Measurements from ENCODE around the gene RPS6KC1.
A peak's percentile ranks its signal among the peaks of the same experiment; 100 is the strongest.
"Not testable (repeated sequence)": the region's sequence is repeated elsewhere in the genome, so short reads cannot be mapped to it uniquely, and the experiment has no call there.

Gene RPS6KC1

DNA sequence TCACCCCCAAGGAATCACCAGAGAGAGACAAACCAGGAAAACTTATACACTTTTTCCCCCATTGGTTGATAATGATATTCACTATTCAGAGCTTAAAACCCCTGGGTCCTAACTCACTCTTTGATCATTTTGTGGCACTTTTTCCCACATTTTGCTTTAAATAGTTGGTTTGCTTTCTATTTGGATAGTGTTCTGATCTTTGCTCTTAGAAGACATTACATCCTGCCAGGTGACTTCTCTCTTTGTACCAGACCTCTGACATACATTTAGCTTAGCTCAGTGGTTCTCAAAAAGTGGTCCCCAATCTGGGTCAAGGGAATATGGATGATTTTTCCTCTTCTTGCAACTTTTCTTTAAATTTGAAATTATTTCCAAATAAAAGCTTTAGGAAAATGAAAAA, 228.4 kb downstream of the RPS6KC1 start:
- no peak for DNase-seq (ENCODE audit: low read depth in 2 of 2)

DNA sequence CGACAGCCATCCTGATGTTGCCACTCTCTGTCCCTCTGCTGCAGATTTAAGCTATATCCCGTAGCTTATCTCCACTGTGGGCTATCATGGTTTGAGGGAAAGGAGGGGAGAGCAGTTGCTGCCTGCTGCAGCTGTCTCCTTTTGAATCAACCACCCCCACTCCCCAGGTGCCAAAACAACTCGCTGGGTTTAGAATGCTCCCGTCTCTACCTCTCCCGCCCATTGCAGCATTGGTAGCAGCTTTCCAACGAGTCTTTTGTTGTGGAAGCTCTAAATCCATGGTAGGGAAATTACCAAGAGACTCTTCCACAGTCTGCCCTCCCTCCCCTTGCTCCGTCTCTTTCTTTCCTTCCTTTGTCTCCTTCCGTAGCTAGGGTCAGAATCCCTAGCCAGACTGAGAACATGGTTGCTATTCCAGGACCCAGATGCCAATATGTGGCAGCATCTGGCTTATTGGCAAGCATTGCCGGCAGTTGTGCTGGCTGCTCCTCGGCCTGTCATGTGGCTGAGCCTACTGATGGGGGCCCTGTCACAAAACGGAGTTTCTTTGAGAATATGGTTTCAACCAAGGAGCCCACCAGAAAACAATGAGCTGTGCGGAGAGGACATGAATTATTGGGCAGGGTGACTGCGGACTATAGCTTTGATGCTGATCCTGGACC, 230.7 kb downstream of the RPS6KC1 start:
- DNase-seq (ENCODE audit: low read depth in 2 of 2) = no peak

DNA sequence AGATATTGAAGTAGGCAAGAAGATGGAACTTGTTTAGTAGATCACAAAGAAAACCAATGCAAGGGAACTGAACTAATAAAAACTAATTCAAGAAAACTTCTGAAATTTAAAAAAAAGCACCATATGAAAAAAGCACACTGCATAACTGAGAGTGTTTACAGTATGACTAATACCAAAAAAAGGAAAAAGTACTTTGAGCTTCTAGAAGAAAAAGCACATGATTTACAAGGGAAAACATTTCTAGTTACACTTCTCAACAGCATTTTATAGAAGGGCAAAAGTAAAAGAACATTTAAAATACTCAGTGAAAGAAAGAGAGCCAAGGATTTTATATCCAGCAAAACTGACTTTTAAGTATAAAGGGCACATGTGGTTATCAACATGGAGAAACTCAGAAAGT, 233.6 kb downstream of the RPS6KC1 start:
- no peak for DNase-seq (ENCODE audit: low read depth in 2 of 2)

DNA sequence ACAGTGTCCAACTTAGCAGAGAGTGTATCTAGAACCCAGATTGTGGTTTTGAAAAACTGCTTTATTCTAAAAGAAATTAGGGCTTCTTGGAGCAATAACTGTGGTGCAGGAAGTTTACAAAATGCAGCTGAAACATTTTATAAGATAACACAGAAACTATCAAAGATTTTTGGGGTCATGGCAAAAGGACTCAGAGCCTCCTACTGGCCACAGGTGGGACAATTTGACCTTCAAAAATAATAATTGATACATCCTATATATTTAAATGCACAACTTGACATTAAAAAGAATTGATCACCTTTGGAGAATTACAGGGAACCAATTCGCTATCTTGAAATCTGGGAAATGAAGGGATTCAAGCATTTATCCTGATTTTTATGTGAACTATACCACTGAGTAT, 235.2 kb downstream of the RPS6KC1 start:
- DNase-seq (ENCODE audit: low read depth in 2 of 2) = no peak

DNA sequence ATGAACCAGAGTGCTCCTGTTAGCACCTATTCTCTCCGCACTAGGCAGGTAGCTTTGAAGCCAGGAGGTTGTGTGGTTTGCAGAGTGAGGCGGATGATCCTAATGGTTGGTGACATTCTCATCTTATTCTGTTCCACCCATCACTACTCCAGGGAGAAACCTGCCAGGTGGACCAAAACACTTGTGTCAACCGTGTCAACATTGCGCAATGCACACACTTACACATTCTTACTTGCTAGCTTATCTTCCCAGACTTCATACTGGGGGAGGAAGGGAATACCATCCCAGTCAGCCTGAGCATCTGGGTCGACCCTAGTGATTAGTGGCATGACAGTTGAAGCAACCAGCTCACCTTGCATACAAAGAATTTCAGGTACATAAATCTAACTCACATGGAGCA, 236.9 kb downstream of the RPS6KC1 start:
- DNase-seq (ENCODE audit: low read depth in 2 of 2) = no peak

DNA sequence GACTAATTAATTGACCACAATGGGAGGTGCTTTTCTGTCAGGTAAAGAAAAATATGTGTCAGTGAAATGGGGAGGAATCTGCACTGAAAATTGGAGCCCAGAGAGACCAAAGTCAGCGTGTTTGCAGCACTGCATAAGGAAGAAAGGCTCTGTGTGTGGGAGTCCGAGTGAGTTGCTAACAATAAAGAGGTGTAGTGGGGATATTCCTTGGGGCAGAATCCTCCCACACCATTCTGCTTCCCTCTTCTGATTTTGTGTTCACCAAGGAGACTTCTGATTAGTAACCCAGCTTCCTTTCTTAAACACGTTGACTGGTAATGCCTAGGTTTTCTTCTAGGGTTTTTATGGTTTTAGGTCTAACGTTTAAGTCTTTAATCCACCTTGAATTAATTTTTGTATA, 240.5 kb downstream of the RPS6KC1 start:
- DNase-seq (ENCODE audit: low read depth in 2 of 2) = no peak

DNA sequence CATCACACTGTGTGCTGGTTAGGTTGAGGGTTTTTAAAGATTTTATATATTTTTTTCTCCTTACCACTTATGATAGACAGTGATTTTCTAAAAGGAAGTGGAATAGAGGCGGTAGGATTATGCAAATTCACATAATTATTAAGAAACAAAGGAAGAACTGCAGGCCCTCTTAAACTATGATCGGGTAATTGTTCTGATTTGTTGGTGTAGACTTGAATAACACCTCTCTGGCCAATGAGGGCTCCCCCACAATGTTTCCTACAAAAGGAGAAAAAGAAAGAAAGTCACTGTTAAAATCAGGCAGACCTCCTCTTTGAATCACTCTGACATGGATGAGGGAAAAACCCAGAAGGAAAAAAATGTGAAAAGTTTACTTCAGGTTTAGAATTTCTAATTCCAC, 241.6 kb downstream of the RPS6KC1 start:
- DNase-seq (ENCODE audit: low read depth in 2 of 2) = no peak

DNA sequence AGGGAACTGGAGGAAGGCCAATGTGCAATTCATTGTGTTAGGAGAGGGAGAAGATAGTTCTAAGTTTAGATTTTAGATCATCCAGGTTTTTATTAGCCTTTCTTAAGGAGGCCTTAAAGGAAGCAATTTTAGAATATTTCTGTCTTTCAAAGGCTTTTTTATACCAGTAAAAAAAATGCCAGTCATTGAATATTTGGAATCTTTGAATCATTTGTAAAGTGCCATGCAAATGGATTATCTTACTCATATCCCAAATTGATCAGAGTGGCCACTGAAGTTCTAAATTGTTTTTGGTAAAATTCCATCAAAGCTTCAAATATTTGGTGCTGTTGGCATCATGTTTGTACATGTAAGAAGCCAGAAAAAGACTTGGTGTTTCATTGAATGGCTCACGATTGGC, 244.8 kb downstream of the RPS6KC1 start:
- no peak for DNase-seq (ENCODE audit: low read depth in 2 of 2)

DNA sequence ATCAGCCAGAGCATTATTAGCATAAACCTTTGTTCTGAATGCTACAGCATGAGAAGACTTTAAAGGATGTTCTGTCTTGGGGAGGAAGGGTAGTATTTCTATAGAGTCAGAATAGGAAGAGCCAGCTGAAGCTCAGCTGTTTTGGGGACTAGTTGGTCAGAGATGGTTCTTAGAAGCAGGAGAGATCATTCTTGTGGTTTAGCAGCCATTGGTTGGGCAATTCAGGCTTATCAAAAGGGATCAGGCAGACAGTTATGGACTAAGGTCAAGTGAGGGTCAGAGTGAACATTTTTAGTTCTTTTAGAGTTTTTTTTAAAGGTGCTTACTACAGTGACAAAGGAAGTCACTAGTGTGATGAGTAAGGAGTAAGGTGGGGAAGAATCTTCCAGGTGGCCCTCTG, 245.5 kb downstream of the RPS6KC1 start:
- DNase-seq (ENCODE audit: low read depth in 2 of 2) = no peak

DNA sequence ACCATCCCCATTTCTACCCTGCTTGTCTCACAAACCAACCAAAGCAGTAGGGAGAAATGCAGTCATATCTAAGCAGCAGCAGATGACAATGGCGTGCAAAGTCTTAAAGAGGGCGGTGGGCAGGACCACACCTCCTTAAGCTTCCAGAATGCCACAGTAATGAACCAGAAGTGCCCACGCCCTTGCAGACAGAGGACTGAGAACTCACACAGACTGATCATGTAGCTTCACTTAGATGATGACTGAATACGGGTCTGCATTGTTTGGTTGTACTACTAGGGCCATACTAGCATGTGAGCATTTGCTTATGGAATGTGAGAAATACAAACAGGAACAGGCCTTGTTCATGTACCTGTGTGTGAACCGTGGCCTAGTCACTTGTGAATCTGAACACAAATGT, 246.0 kb downstream of the RPS6KC1 start:
- no peak for DNase-seq (ENCODE audit: low read depth in 2 of 2)

DNA sequence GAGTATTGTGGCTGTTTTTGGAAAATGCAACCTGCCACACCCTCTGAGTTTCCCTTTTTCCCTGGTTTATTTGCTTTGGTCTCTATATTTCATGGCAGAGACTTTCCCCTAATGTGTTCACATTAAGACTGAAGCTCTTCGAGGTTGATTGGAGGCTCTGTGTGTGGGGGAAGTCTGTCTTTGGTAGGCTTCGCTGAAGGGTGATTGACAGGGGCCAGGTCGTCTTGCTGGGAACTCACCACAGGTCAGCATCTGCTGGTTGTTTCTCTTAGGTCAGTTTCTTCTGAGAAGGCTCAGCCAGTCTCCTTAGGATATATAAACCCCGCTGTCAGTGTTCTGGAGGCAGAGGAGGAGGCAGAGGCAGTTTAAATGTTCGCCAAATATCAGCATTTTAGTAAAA, 249.4 kb downstream of the RPS6KC1 start:
- DNase-seq (ENCODE audit: low read depth in 2 of 2) = no peak

DNA sequence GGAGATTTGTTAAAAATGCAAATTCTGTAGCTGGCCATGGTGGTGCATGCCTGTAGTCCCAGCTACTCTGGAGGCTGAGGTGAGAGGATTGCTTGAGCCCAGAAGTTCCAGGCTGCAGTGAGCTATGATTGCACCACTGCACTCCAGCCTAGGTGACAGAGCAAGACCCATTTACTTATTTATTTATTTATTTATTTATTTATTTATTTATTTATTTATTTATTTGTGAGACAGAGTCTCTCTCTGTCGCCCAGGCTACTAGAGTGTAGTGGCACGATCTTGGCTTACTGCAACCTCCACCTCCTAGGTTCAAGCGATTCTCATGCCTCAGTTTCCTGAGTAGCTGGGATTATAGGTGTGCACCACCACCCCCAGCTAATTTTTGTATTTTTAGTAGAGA, 250.5 kb downstream of the RPS6KC1 start:
- not testable (repeated sequence) for DNase-seq (ENCODE audit: low read depth in 2 of 2)

DNA sequence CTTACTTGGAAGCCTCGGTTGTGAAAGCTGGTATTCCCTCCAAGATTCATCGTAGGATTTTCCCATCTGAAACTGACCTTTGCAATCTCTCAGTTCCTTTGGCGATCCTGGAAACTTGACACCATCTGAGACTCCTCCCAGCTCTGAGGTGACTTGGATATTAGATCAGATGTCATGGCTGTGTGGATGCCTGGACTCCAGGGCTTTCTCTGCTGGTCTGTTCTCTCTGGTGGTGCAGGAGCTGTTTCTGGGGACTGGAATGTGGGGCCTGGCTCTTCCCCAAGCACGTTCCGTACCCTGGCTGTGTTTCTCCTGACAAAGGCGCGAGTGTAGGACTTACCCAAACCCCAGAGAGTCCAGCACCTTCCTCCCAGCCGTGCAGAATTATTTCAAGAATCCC, 252.2 kb downstream of the RPS6KC1 start:
- DNase-seq (ENCODE audit: low read depth in 2 of 2) = peak in 1 of 2 experiments; percentile 13

DNA sequence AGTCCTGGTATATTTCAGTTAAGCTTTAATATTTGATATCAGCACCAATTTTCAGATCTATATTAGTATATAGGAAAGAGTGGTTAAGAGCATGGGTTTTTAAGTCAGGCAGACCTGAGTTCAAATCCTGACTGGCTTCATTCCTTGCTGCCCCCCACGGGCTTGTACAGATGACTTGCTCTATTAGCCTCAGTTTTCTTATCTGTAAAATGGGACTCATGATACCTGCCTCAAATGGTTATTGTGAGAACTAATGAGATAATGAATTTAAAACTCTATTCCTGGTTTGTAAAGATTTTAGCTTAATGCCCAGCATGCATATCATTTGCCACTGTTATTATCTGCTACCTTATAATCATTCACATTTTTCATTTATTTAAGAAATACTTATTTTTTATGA, 264.5 kb downstream of the RPS6KC1 start:
- no peak for DNase-seq (ENCODE audit: low read depth in 2 of 2)

DNA sequence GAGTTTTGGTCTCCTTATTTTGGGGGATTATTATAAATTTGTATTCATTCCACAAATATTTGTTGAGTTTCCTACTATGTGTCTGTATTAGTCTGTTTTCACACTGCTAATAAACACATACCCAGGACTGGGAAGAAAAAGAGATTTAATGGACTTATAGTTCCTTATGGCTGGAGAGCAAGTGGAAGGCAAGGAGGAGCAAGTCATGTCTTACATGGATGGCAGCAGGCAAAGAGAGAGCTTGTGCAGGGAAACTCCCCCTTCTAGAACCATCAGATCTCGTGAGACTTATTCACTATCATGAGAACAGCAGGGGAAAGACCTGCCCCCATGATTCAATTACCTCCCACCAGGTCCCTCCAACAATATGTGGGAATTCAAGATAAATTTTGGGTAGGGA, 267.4 kb downstream of the RPS6KC1 start:
- DNase-seq (ENCODE audit: low read depth in 2 of 2) = not testable (repeated sequence)

DNA sequence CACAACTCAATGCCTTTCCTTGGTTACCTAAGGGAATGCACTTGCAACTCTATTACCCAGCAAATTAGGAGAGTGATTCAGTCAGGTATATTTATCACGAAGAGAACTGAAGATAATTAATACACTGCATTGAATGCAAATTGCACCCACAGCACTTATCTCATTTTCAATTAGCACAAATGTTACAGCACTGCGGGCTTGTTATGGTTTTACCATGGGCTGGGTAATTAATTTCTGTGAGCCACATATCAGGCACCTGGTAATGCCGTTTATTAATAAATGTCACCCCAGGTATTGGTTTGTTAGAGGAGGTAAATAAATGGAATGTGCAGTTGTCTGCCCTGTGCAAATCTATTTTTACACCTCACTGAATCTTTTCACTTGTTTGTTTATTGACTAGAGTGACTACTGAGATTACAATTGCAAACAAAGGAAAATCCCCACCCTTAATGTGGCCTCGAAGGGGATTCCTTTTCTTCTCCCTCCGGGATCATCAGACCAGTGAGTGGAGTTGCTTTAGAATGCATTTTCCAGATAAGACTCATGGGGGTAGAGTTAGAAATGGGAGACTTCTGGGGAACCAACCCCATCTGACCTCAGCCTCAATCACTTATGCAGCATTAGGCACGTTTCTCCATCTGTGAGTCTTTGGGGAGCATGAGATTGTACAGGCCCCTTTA, 269.3 kb downstream of the RPS6KC1 start:
- no peak for DNase-seq (ENCODE audit: low read depth in 2 of 2)
